K562 (cell line): ENCODE results near the gene GMDS. TPM values are rescaled to one million over a fixed set of nuclear protein-coding genes. Genes with fewer than 3 reads are reported as not detected.

Source experiments
- ATAC-seq: fragments of 200-7000 bp; cut with Tn5 transposase; 3 replicates; pipeline ENCODE4 v1.9.1; 2020; ENCODE audit warnings: moderate library complexity
- BruUV-seq: library from RNA; stranded (reverse); fragments of 400-500 nt; replicated peaks from 2 replicates; lab custom pipeline; 2021; lab: Mats Ljungman, UMichigan
- CTCF ChIA-PET: fragments of 300-600 bp; formaldehyde crosslinking; extraction: SDS; loops from one replicate; lab custom pipeline; 2021; ENCODE audit warnings: low intra/inter-chr PET ratio; lab: Yijun Ruan, JAX
- POLR2A ChIA-PET: fragments of 300-600, 350-650 bp; sonication (Branson Sonifier 250); formaldehyde crosslinking; extraction: SDS; loops from one replicate; lab custom pipeline; 2021; ENCODE audit warnings: antibody characterized with exemption, inconsistent platforms; lab: Yijun Ruan, JAX
- DNase-seq, 4 experiments: peaks; one replicate each; pipeline versions ENCODE4 v3.0.0 to v3.0.0-alpha.2; 2011 to 2018; ENCODE audit warnings: low spot score in 3 of 4, mixed read lengths in 3 of 4; ENCODE audit errors: extremely low read depth in 1 of 4
- FAIRE-seq: peaks from 2 replicates; lab custom pipeline; 2011; peaks lifted over from hg19 to GRCh38; lab: Jason Lieb, UNC
- H2AFZ ChIP-seq: 2 replicates; pipeline ENCODE4 v1.6.0; 2011; ENCODE audit warnings: low read depth, low read length, control low read depth, inconsistent platforms
- H3K27ac ChIP-seq: fragments of 200-600 bp; 3 replicates; pipeline ENCODE4 v1.8.0; 2011; ENCODE audit warnings: low read depth, mild to moderate bottlenecking, control low read depth, inconsistent platforms, low read length, moderate library complexity, mixed read lengths; ENCODE audit errors: extremely low read depth
- H3K27me3 ChIP-seq, 2 experiments: fragments of 300-600 bp in 1 of 2; 2 replicates in 1 of 2; 3 replicates in 1 of 2; pipeline versions ENCODE4 v1.6.0 to v1.8.0; 2011; ENCODE audit warnings: inconsistent platforms in 2 of 2, low read length in 2 of 2, mild to moderate bottlenecking in 1 of 2, mixed read lengths in 1 of 2, moderate library complexity in 1 of 2; ENCODE audit not compliant: control insufficient read depth in 2 of 2, insufficient read depth in 2 of 2
- H3K36me3 ChIP-seq: fragments of 300-600 bp; 3 replicates; pipeline ENCODE4 v1.8.0; 2011; ENCODE audit warnings: mild to moderate bottlenecking, low read length, inconsistent platforms; ENCODE audit not compliant: control insufficient read depth, insufficient read depth
- H3K4me1 ChIP-seq, 2 experiments: fragments of 200-600 bp in 1 of 2; replicated peaks in 1 of 2; 2 replicates in 1 of 2; 3 replicates in 1 of 2; pipeline versions ENCODE4 v1.5.1 to v1.8.0; 2011; ENCODE audit warnings: inconsistent platforms in 2 of 2, low read length in 2 of 2, mild to moderate bottlenecking in 1 of 2, mixed read lengths in 1 of 2, moderate library complexity in 1 of 2; ENCODE audit not compliant: control insufficient read depth in 2 of 2, insufficient read depth in 2 of 2
- H3K4me2 ChIP-seq: 2 replicates; pipeline ENCODE4 v1.6.1; 2011; ENCODE audit warnings: low read length, control low read depth, inconsistent platforms, mixed read lengths; ENCODE audit not compliant: insufficient read depth
- H3K4me3 ChIP-seq: fragments of 200-600 bp; sonication (generic), shearing (Covaris generic); 2 replicates; pipeline ENCODE4 v1.5.1; 2016; ENCODE audit warnings: control low read depth, inconsistent platforms
- H3K79me2 ChIP-seq: fragments of 200-600 bp; 3 replicates; pipeline ENCODE4 v1.8.0; 2011; ENCODE audit warnings: low read length, inconsistent platforms; ENCODE audit not compliant: control insufficient read depth, insufficient read depth
- H3K9ac ChIP-seq, 2 experiments: 2 replicates each; pipeline versions ENCODE4 v1.6.0 to v1.6.1; 2011; ENCODE audit warnings: low read depth in 2 of 2, low read length in 2 of 2, control low read depth in 1 of 2, inconsistent platforms in 1 of 2, mild to moderate bottlenecking in 1 of 2, mixed read lengths in 1 of 2; ENCODE audit not compliant: insufficient read depth in 1 of 2
- H3K9me1 ChIP-seq: one replicate; pipeline ENCODE4 v1.6.0; 2011; ENCODE audit warnings: inconsistent platforms, mild to moderate bottlenecking, low read length, moderate library complexity; ENCODE audit not compliant: control insufficient read depth, insufficient read depth
- H3K9me3 ChIP-seq: replicated peaks from 2 replicates; pipeline ENCODE4 v1.5.1; 2011; ENCODE audit warnings: low read depth, low read length, inconsistent platforms; ENCODE audit not compliant: control insufficient read depth, insufficient read depth
- H4K20me1 ChIP-seq: replicated peaks from 2 replicates; pipeline ENCODE4 v1.6.1; 2011; ENCODE audit warnings: low read length, inconsistent platforms, mixed read lengths; ENCODE audit not compliant: control insufficient read depth, insufficient read depth
- BCOR ChIP-seq: fragments of 450-650 bp; IDR thresholded peaks from 2 replicates; pipeline ENCODE4 v1.6.1; 2016
- CBFB ChIP-seq: sonication (generic); formaldehyde crosslinking; IDR thresholded peaks from 2 replicates; pipeline ENCODE4 v1.4.0; 2020; ENCODE audit warnings: mild to moderate bottlenecking, missing genetic modification reagents
- E2F8 ChIP-seq: fragments of 450-650 bp; IDR thresholded peaks from 2 replicates; pipeline ENCODE4 v1.7.1; 2018; ENCODE audit warnings: mild to moderate bottlenecking, low read depth; ENCODE audit not compliant: partially characterized antibody
- TGIF2 ChIP-seq: sonication (generic); formaldehyde crosslinking; IDR thresholded peaks from 2 replicates; pipeline ENCODE4 v1.8.1; 2022; ENCODE audit warnings: mild to moderate bottlenecking, missing genetic modification reagents, moderate library complexity
- ZFP30 ChIP-seq: fragments of 250-450 bp; sonication (Bioruptor Pico); IDR thresholded peaks from 2 replicates; pipeline ENCODE4 v1.8.0; 2022; ENCODE audit warnings: moderate library complexity, mild to moderate bottlenecking, inconsistent platforms, borderline replicate concordance
- ZNF76 ChIP-seq: fragments of 250-450 bp; sonication (Bioruptor Pico); IDR thresholded peaks from 2 replicates; pipeline ENCODE4 v1.4.0; 2020; ENCODE audit warnings: mild to moderate bottlenecking, moderate library complexity, borderline replicate concordance
- WGBS: fragments of 100-300 bp; shearing (Covaris generic); methylation state at CpG from one replicate; pipeline ENCODE4 v1.1.6; 2016; ENCODE audit warnings: low coverage, mixed read lengths; ENCODE audit not compliant: insufficient coverage; ENCODE audit errors: missing lambda C conversion rate; 5-methylcytosine and 5-hydroxymethylcytosine counted together
- in situ Hi-C: fragments of 300-500 bp; cut with MboI; formaldehyde crosslinking; loops from 4 replicates; pipeline ENCODE4 v1.15.0; 2018; ENCODE audit warnings: inconsistent platforms, mixed read lengths
- intact Hi-C: fragments of 100-400 bp; cut with micrococcal nuclease; formaldehyde crosslinking; loops from 2 replicates; pipeline ENCODE4 v1.14.2; 2022
- polyA plus RNA-seq, 8 experiments: library from polyadenylated mRNA; depleted of rRNA in 4 of 8; stranded (reverse) in 5 of 8; unstranded in 3 of 8; fragments of >200 nt; fragmentation: Nextera tagmentation in 2 of 8; fragmentation: Illumina TruSeq in 1 of 8; extraction: Ambion mirVana in 2 of 8; extraction: Trizol in 1 of 8; gene quantifications; 2 replicates each; pipeline versions ENCODE4 v1.2.1 to v1.2.3, GENCODE V29; 2011 to 2014; ENCODE audit warnings: inconsistent platforms in 1 of 8, missing spikeins in 1 of 8
- total RNA-seq, 7 experiments: library from RNA; depleted of rRNA in 6 of 7; stranded (reverse); fragments of >200 nt in 6 of 7; fragmentation: Illumina TruSeq in 2 of 7; extraction: Trizol in 2 of 7; gene quantifications; 2 replicates each; pipeline versions ENCODE4 v1.2.1 to v1.2.3, GENCODE V29; 2011 to 2021; ENCODE audit warnings: low replicate concordance in 1 of 7
- TF ChIP-seq, protein P1 (sequence below): fragments of 250-450 bp; sonication (Bioruptor Pico); IDR thresholded peaks from 2 replicates; pipeline ENCODE4 v1.5.0; 2021
- TF ChIP-seq, protein P2 (sequence below): IDR thresholded peaks from 2 replicates; pipeline ENCODE4 v1.6.1; 2016; ENCODE audit warnings: missing genetic modification characterization, missing compliant biosample characterization
- TF ChIP-seq, protein P3 (sequence below): fragments of 450-650 bp; formaldehyde crosslinking; IDR thresholded peaks from 2 replicates; pipeline ENCODE4 v1.4.0; 2020; ENCODE audit warnings: mild to moderate bottlenecking
- TF ChIP-seq, protein P4 (sequence below): fragments of 250-450 bp; sonication (Bioruptor Pico); IDR thresholded peaks from 2 replicates; pipeline ENCODE4 v1.9.0; 2021; ENCODE audit warnings: mild to moderate bottlenecking, inconsistent platforms

Gene GMDS
- total and polyA plus RNA-seq, 9 of the 15 experiments (the other 6 are each of a cell fraction or from before 2014, with no cell fraction given): 0.48 to 31.8 (median 13.4) TPM

- TF ChIP-seq ZNF76 (CRISPR knock-in tag) (0 out of 2 replicates have a peak, but pooled peaks have one; percentile 16), TGIF2 (CRISPR knock-in tag) (no peak), CBFB (CRISPR knock-in tag) (no peak)
- TF ChIP-seq, protein P1, sequence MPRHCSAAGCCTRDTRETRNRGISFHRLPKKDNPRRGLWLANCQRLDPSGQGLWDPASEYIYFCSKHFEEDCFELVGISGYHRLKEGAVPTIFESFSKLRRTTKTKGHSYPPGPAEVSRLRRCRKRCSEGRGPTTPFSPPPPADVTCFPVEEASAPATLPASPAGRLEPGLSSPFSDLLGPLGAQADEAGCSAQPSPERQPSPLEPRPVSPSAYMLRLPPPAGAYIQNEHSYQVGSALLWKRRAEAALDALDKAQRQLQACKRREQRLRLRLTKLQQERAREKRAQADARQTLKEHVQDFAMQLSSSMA (CRISPR knock-in tag): no peak
These were observed 641.0 kb downstream of the GMDS start (continued) for GRCh38 chr6:1604158-1605003.

GRCh38 chr6:1603708-1604107 is 641.7 kb downstream of the GMDS start:
- H2AFZ ChIP-seq: no peak overlapping the region
- H3K36me3 ChIP-seq: no peaks in the 10 kb centered on the region
- no peaks in the 10 kb centered on the region for H3K9me1 ChIP-seq
- H3K79me2 ChIP-seq: no peaks in the 10 kb centered on the region
- H3K27me3 ChIP-seq: peaks cover 73 to 88% of the 10 kb centered on the region in 2 experiments
- in situ Hi-C loops (loop anchor here (10.0 kb wide), 2 partner anchors 581 to 851 kb away; no protein-coding TSS in a partner anchor), intact Hi-C loops (loop anchor here (1.0 to 2.0 kb wide), 3 partner anchors 501 to 751 kb away; no protein-coding TSS in a partner anchor)
- ATAC-seq (no peak), DNase-seq (no peak), FAIRE-seq (no peak)
- no TSS peak for BruUV-seq
- H3K4me3 ChIP-seq: no peak overlapping the region
- no peak overlapping the region for H3K27ac ChIP-seq
- ChIA-PET POLR2A (no interaction called here), CTCF (interaction anchor here (0.6 to 1.7 kb wide), 7 partner anchors 501 to 1090 kb away, joined by 3 to 11 read pairs (median 4); no protein-coding TSS in a partner anchor)
- no peaks in the 10 kb centered on the region for H3K9me3 ChIP-seq
- WGBS: 16% methylated on average over 15 of the region's 15 CpGs
- peaks cover 22% of the 10 kb centered on the region for H4K20me1 ChIP-seq
- no peak overlapping the region for H3K9ac ChIP-seq
- peaks cover 0 to 18% of the 10 kb centered on the region in 2 experiments; a peak in 1 of 5 replicates for H3K4me1 ChIP-seq
- no peak overlapping the region for H3K4me2 ChIP-seq
- TF ChIP-seq, protein P2, sequence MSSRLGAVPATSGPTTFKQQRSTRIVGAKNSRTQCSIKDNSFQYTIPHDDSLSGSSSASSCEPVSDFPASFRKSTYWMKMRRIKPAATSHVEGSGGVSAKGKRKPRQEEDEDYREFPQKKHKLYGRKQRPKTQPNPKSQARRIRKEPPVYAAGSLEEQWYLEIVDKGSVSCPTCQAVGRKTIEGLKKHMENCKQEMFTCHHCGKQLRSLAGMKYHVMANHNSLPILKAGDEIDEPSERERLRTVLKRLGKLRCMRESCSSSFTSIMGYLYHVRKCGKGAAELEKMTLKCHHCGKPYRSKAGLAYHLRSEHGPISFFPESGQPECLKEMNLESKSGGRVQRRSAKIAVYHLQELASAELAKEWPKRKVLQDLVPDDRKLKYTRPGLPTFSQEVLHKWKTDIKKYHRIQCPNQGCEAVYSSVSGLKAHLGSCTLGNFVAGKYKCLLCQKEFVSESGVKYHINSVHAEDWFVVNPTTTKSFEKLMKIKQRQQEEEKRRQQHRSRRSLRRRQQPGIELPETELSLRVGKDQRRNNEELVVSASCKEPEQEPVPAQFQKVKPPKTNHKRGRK (tag): no peak
- TF ChIP-seq E2F8 (no peak), BCOR (no peak), ZFP30 (CRISPR knock-in tag) (no peak)
- TF ChIP-seq, protein P3, sequence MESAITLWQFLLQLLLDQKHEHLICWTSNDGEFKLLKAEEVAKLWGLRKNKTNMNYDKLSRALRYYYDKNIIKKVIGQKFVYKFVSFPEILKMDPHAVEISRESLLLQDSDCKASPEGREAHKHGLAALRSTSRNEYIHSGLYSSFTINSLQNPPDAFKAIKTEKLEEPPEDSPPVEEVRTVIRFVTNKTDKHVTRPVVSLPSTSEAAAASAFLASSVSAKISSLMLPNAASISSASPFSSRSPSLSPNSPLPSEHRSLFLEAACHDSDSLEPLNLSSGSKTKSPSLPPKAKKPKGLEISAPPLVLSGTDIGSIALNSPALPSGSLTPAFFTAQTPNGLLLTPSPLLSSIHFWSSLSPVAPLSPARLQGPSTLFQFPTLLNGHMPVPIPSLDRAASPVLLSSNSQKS (CRISPR knock-in tag): no peak
- TF ChIP-seq, protein P4, sequence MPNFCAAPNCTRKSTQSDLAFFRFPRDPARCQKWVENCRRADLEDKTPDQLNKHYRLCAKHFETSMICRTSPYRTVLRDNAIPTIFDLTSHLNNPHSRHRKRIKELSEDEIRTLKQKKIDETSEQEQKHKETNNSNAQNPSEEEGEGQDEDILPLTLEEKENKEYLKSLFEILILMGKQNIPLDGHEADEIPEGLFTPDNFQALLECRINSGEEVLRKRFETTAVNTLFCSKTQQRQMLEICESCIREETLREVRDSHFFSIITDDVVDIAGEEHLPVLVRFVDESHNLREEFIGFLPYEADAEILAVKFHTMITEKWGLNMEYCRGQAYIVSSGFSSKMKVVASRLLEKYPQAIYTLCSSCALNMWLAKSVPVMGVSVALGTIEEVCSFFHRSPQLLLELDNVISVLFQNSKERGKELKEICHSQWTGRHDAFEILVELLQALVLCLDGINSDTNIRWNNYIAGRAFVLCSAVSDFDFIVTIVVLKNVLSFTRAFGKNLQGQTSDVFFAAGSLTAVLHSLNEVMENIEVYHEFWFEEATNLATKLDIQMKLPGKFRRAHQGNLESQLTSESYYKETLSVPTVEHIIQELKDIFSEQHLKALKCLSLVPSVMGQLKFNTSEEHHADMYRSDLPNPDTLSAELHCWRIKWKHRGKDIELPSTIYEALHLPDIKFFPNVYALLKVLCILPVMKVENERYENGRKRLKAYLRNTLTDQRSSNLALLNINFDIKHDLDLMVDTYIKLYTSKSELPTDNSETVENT (CRISPR knock-in tag): no peak
